22Rv1 (cell line): ENCODE results near the gene SEPTIN12.

Experiments
- ZFX ChIP-seq: fragments of 450-650 bp; IDR thresholded peaks from 2 replicates; pipeline ENCODE4 v1.6.1; 2017; ENCODE audit warnings: antibody characterized with exemption, borderline replicate concordance
- TF ChIP-seq, protein P1 (sequence below): fragments of 450-650 bp; IDR thresholded peaks from 2 replicates; pipeline ENCODE4 v1.5.1; 2017; ENCODE audit warnings: mild to moderate bottlenecking

DNA sequence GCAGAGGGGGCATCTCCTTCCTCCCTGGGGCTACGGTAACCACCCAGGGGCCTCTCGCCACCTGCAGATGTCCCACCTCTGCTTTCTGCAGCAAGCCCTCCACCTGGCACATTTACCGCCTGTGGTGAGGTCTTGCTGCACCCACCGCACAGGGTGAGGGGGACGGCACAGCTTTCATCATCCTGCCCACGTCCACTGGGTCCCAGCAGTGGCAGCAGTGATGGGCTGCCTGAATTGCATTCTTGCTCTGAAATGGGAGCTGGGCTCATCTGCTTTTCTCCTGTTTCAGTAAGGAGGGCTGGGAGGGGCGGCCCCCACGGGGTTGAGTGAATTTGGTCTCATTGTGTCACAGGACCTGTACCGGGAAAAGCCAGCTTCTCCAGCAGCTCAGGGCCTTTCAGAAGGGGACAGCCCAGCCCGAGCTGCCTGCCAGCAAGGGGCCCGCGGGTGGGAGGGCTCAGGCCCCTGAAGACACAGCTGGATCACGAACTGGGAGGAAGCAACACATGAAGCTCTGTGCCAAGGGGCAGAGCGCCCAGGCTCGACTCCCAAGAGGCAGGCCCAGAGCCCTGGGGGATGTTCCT is 41.1 kb downstream of the SEPTIN12 start:
- TF ChIP-seq, protein P1, sequence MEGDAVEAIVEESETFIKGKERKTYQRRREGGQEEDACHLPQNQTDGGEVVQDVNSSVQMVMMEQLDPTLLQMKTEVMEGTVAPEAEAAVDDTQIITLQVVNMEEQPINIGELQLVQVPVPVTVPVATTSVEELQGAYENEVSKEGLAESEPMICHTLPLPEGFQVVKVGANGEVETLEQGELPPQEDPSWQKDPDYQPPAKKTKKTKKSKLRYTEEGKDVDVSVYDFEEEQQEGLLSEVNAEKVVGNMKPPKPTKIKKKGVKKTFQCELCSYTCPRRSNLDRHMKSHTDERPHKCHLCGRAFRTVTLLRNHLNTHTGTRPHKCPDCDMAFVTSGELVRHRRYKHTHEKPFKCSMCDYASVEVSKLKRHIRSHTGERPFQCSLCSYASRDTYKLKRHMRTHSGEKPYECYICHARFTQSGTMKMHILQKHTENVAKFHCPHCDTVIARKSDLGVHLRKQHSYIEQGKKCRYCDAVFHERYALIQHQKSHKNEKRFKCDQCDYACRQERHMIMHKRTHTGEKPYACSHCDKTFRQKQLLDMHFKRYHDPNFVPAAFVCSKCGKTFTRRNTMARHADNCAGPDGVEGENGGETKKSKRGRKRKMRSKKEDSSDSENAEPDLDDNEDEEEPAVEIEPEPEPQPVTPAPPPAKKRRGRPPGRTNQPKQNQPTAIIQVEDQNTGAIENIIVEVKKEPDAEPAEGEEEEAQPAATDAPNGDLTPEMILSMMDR: no peak
- TF ChIP-seq ZFX: no peak
